IPS DF 4.7 (cell line): ENCODE results near the gene ANTXR2.
"Not testable (repeated sequence)": the region's sequence is repeated elsewhere in the genome, so short reads cannot be mapped to it uniquely, and the experiment has no call there.

ENCODE experiments used
- DNase-seq: peaks from one replicate; pipeline ENCODE4 v3.0.0-alpha.2; 2013; ENCODE audit warnings: low spot score; ENCODE audit errors: extremely low read depth

ANTXR2 gene

GRCh38 chr4:80072744-80073472, at the start of gene ANTXR2:
Gene ANTXR2 (minus strand): TSS chr4:80073229. CDS start chr4:80072560, 669 bp downstream.
- DNase-seq: no peak

GRCh38 chr4:80121815-80122214, 48.8 kb upstream of the ANTXR2 start:
- DNase-seq: not testable (repeated sequence)

- not testable (repeated sequence) for DNase-seq
Observed at GRCh38 chr4:80119620-80120019, 46.6 kb upstream of the ANTXR2 start.

GRCh38 chr4:80116516-80116915, 43.5 kb upstream of the ANTXR2 start:
- no peak for DNase-seq

GRCh38 chr4:80115368-80116181, 42.5 kb upstream of the ANTXR2 start:
- DNase-seq: no peak

- DNase-seq: no peak
Observed at GRCh38 chr4:80114732-80115265, 41.8 kb upstream of the ANTXR2 start.

GRCh38 chr4:80113615-80114014, 40.6 kb upstream of the ANTXR2 start:
- no peak for DNase-seq

GRCh38 chr4:80112236-80112635, 39.2 kb upstream of the ANTXR2 start:
- DNase-seq: no peak

- DNase-seq: no peak
Observed at GRCh38 chr4:80111276-80111675, 38.2 kb upstream of the ANTXR2 start.

- DNase-seq: no peak
Observed at GRCh38 chr4:80107374-80107773, 34.3 kb upstream of the ANTXR2 start.

- DNase-seq: no peak
Observed at GRCh38 chr4:80104927-80105326, 31.9 kb upstream of the ANTXR2 start.

- DNase-seq: no peak
Observed at GRCh38 chr4:80103629-80104028, 30.6 kb upstream of the ANTXR2 start.

- no peak for DNase-seq
Observed at GRCh38 chr4:80101792-80102116, 28.7 kb upstream of the ANTXR2 start.

- DNase-seq: no peak
Observed at GRCh38 chr4:80101071-80101791, 28.2 kb upstream of the ANTXR2 start.

GRCh38 chr4:80099671-80100070, 26.6 kb upstream of the ANTXR2 start:
- DNase-seq: no peak

- DNase-seq: no peak
Observed at GRCh38 chr4:80098635-80099034, 25.6 kb upstream of the ANTXR2 start.

- DNase-seq: no peak
Observed at GRCh38 chr4:80097400-80098177, 24.6 kb upstream of the ANTXR2 start.

- no peak for DNase-seq
Observed at GRCh38 chr4:80096175-80096850, 23.3 kb upstream of the ANTXR2 start.

- no peak for DNase-seq
Observed at GRCh38 chr4:80094191-80094590, 21.2 kb upstream of the ANTXR2 start.

- DNase-seq: no peak
Observed at GRCh38 chr4:80093563-80093962, 20.5 kb upstream of the ANTXR2 start.

GRCh38 chr4:80092847-80093246, 19.8 kb upstream of the ANTXR2 start:
- DNase-seq: no peak
